HepG2 (cell line): Measurements from ENCODE around the gene ARHGDIA. TPM values are rescaled to one million over a fixed set of nuclear protein-coding genes. Genes with fewer than 3 reads are reported as not detected.
A peak's percentile ranks its signal among the peaks of the same experiment; 100 is the strongest.

Experiments used
- CREB3 ChIP-seq: sonication (generic); formaldehyde crosslinking; IDR thresholded peaks from 2 replicates; pipeline ENCODE4 v1.5.0; 2020; ENCODE audit warnings: missing genetic modification reagents
- EED ChIP-seq: sonication (generic); formaldehyde crosslinking; IDR thresholded peaks from 2 replicates; pipeline ENCODE4 v1.5.0; 2020; ENCODE audit warnings: mild to moderate bottlenecking, missing genetic modification reagents
- JUNB ChIP-seq: sonication (generic); formaldehyde crosslinking; IDR thresholded peaks from 2 replicates; pipeline ENCODE4 v1.8.0; 2022; ENCODE audit warnings: missing genetic modification reagents, mild to moderate bottlenecking, borderline replicate concordance
- KDM2A ChIP-seq: sonication (generic); formaldehyde crosslinking; IDR thresholded peaks from 2 replicates; pipeline ENCODE4 v1.4.0; 2020; ENCODE audit warnings: low read depth, missing genetic modification reagents, borderline replicate concordance
- KDM3A ChIP-seq: IDR thresholded peaks from 2 replicates; pipeline ENCODE4 v1.6.1; 2018; ENCODE audit warnings: low read depth, missing compliant biosample characterization
- SMAD1 ChIP-seq: sonication (generic); formaldehyde crosslinking; IDR thresholded peaks from 2 replicates; pipeline ENCODE4 v1.4.0; 2020; ENCODE audit warnings: missing genetic modification reagents, low read depth, mild to moderate bottlenecking, borderline replicate concordance
- TBP ChIP-seq: sonication (generic); formaldehyde crosslinking; IDR thresholded peaks from 2 replicates; pipeline ENCODE4 v1.5.0; 2020; ENCODE audit warnings: missing genetic modification reagents
- TOPORS ChIP-seq: sonication (generic); formaldehyde crosslinking; IDR thresholded peaks from 2 replicates; pipeline ENCODE4 v1.8.0; 2023; ENCODE audit warnings: mild to moderate bottlenecking, missing genetic modification reagents
- XRCC5 ChIP-seq: fragments of 200-400 bp; formaldehyde crosslinking; optimal IDR thresholded peaks from 2 replicates; pipeline ENCODE3; 2017; ENCODE audit warnings: mild to moderate bottlenecking, low read length
- ZFX ChIP-seq: sonication (generic); formaldehyde crosslinking; IDR thresholded peaks from 2 replicates; pipeline ENCODE4 v1.4.0; 2020; ENCODE audit warnings: mild to moderate bottlenecking, low read depth, missing genetic modification reagents, moderate library complexity
- ZFY ChIP-seq: sonication (generic); formaldehyde crosslinking; IDR thresholded peaks from 2 replicates; pipeline ENCODE4 v1.4.0; 2020; ENCODE audit warnings: missing genetic modification reagents
- ZNF446 ChIP-seq: sonication (generic); formaldehyde crosslinking; IDR thresholded peaks from 2 replicates; pipeline ENCODE4 v1.5.0; 2020; ENCODE audit warnings: mild to moderate bottlenecking, missing genetic modification reagents
- ZNF691 ChIP-seq: sonication (generic); formaldehyde crosslinking; IDR thresholded peaks from 2 replicates; pipeline ENCODE4 v1.4.0; 2020; ENCODE audit warnings: missing genetic modification reagents, low read depth, mild to moderate bottlenecking, borderline replicate concordance
- polyA plus RNA-seq, 8 experiments: library from polyadenylated mRNA; depleted of rRNA in 3 of 8; stranded (reverse) in 7 of 8; unstranded in 1 of 8; fragments of >200 nt; fragmentation: Illumina TruSeq in 4 of 8; extraction: Trizol in 4 of 8; gene quantifications; 2 replicates each; pipeline versions ENCODE4 v1.2.1 to v1.2.3, GENCODE V29; 2011 to 2016; ENCODE audit warnings: low read depth in 4 of 8, missing spikeins in 1 of 8, mixed read lengths in 1 of 8; ENCODE audit not compliant: insufficient read depth in 1 of 8
- total RNA-seq, 5 experiments: library from RNA; depleted of rRNA; stranded (reverse); fragments of >200 nt; fragmentation: Illumina TruSeq; extraction: Trizol; gene quantifications; 2 replicates each; pipeline ENCODE4 v1.2.3, GENCODE V29; 2016; ENCODE audit warnings: low read depth in 1 of 5
- TF ChIP-seq, protein P1 (sequence below): sonication (generic); formaldehyde crosslinking; IDR thresholded peaks from 2 replicates; pipeline ENCODE4 v1.5.1; 2020; ENCODE audit warnings: mild to moderate bottlenecking, missing genetic modification reagents, moderate library complexity
- TF ChIP-seq, protein P2 (sequence below): sonication (generic); formaldehyde crosslinking; IDR thresholded peaks from 2 replicates; pipeline ENCODE4 v1.5.0; 2020; ENCODE audit warnings: mild to moderate bottlenecking, missing genetic modification reagents, moderate library complexity
- TF ChIP-seq, protein P3 (sequence below): IDR thresholded peaks from 2 replicates; pipeline ENCODE4 v1.4.0; 2020; ENCODE audit warnings: mild to moderate bottlenecking, missing genetic modification reagents

ARHGDIA gene
- total and polyA plus RNA-seq, 2 of the 13 experiments (the other 11 are each of a cell fraction or from before 2014, with no cell fraction given), result 40.0 to 64.0 TPM

- TF ChIP-seq ZNF446 (CRISPR knock-in tag), result peak; percentile 78; the same call in 1 of the 2 replicates
- TF ChIP-seq XRCC5, result peak; percentile 36
- peak; percentile 46; the same call in 1 of the 2 replicates for TF ChIP-seq ZNF691 (CRISPR knock-in tag)
- TF ChIP-seq SMAD1, result no peak; the same call in 1 of the 2 replicates
- TF ChIP-seq ZFY (CRISPR knock-in tag), result peak; percentile 83
- 0 out of 2 replicates have a peak, but pooled peaks have one; percentile 71 for TF ChIP-seq TBP
- TF ChIP-seq ZFX (CRISPR knock-in tag), result peak; percentile 78
- TF ChIP-seq KDM2A, result peak; percentile 64; the same call in 1 of the 2 replicates
- 0 out of 2 replicates have a peak, but pooled peaks have one; percentile 3 for TF ChIP-seq KDM3A (CRISPR knock-in tag)
- TF ChIP-seq, protein P1, sequence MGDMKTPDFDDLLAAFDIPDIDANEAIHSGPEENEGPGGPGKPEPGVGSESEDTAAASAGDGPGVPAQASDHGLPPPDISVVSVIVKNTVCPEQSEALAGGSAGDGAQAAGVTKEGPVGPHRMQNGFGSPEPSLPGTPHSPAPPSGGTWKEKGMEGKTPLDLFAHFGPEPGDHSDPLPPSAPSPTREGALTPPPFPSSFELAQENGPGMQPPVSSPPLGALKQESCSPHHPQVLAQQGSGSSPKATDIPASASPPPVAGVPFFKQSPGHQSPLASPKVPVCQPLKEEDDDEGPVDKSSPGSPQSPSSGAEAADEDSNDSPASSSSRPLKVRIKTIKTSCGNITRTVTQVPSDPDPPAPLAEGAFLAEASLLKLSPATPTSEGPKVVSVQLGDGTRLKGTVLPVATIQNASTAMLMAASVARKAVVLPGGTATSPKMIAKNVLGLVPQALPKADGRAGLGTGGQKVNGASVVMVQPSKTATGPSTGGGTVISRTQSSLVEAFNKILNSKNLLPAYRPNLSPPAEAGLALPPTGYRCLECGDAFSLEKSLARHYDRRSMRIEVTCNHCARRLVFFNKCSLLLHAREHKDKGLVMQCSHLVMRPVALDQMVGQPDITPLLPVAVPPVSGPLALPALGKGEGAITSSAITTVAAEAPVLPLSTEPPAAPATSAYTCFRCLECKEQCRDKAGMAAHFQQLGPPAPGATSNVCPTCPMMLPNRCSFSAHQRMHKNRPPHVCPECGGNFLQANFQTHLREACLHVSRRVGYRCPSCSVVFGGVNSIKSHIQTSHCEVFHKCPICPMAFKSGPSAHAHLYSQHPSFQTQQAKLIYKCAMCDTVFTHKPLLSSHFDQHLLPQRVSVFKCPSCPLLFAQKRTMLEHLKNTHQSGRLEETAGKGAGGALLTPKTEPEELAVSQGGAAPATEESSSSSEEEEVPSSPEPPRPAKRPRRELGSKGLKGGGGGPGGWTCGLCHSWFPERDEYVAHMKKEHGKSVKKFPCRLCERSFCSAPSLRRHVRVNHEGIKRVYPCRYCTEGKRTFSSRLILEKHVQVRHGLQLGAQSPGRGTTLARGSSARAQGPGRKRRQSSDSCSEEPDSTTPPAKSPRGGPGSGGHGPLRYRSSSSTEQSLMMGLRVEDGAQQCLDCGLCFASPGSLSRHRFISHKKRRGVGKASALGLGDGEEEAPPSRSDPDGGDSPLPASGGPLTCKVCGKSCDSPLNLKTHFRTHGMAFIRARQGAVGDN (CRISPR knock-in tag), result peak; percentile 3
- TF ChIP-seq TOPORS (CRISPR knock-in tag), result peak; percentile 30; the same call in 1 of the 2 replicates
- TF ChIP-seq, protein P2, sequence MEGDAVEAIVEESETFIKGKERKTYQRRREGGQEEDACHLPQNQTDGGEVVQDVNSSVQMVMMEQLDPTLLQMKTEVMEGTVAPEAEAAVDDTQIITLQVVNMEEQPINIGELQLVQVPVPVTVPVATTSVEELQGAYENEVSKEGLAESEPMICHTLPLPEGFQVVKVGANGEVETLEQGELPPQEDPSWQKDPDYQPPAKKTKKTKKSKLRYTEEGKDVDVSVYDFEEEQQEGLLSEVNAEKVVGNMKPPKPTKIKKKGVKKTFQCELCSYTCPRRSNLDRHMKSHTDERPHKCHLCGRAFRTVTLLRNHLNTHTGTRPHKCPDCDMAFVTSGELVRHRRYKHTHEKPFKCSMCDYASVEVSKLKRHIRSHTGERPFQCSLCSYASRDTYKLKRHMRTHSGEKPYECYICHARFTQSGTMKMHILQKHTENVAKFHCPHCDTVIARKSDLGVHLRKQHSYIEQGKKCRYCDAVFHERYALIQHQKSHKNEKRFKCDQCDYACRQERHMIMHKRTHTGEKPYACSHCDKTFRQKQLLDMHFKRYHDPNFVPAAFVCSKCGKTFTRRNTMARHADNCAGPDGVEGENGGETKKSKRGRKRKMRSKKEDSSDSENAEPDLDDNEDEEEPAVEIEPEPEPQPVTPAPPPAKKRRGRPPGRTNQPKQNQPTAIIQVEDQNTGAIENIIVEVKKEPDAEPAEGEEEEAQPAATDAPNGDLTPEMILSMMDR (CRISPR knock-in tag), result no peak
- TF ChIP-seq CREB3, result no peak
- TF ChIP-seq JUNB (CRISPR knock-in tag), result no peak
- 0 out of 2 replicates have a peak, but pooled peaks have one; percentile 26 for TF ChIP-seq EED (CRISPR knock-in tag)
- TF ChIP-seq, protein P3, sequence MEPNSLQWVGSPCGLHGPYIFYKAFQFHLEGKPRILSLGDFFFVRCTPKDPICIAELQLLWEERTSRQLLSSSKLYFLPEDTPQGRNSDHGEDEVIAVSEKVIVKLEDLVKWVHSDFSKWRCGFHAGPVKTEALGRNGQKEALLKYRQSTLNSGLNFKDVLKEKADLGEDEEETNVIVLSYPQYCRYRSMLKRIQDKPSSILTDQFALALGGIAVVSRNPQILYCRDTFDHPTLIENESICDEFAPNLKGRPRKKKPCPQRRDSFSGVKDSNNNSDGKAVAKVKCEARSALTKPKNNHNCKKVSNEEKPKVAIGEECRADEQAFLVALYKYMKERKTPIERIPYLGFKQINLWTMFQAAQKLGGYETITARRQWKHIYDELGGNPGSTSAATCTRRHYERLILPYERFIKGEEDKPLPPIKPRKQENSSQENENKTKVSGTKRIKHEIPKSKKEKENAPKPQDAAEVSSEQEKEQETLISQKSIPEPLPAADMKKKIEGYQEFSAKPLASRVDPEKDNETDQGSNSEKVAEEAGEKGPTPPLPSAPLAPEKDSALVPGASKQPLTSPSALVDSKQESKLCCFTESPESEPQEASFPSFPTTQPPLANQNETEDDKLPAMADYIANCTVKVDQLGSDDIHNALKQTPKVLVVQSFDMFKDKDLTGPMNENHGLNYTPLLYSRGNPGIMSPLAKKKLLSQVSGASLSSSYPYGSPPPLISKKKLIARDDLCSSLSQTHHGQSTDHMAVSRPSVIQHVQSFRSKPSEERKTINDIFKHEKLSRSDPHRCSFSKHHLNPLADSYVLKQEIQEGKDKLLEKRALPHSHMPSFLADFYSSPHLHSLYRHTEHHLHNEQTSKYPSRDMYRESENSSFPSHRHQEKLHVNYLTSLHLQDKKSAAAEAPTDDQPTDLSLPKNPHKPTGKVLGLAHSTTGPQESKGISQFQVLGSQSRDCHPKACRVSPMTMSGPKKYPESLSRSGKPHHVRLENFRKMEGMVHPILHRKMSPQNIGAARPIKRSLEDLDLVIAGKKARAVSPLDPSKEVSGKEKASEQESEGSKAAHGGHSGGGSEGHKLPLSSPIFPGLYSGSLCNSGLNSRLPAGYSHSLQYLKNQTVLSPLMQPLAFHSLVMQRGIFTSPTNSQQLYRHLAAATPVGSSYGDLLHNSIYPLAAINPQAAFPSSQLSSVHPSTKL (CRISPR knock-in tag), result peak; percentile 6; the same call in 1 of the 2 replicates
Observed at GRCh38 chr17:81859906-81860755, 11.0 kb downstream of the ARHGDIA start, which contains the start of gene P4HB (continued).
